GM18909 (cell line): ENCODE results near the gene TSPAN5.
"Not testable (repeated sequence)": the region's sequence is repeated elsewhere in the genome, so short reads cannot be mapped to it uniquely, and the experiment has no call there.

ENCODE experiments used
- ATAC-seq: cut with Tn5 transposase; IDR thresholded peaks from one replicate; pipeline ENCODE4 v1.9.1; 2021; ENCODE audit warnings: mild to moderate bottlenecking; ENCODE audit not compliant: unreplicated experiment, poor library complexity

The TSPAN5 gene

DNA sequence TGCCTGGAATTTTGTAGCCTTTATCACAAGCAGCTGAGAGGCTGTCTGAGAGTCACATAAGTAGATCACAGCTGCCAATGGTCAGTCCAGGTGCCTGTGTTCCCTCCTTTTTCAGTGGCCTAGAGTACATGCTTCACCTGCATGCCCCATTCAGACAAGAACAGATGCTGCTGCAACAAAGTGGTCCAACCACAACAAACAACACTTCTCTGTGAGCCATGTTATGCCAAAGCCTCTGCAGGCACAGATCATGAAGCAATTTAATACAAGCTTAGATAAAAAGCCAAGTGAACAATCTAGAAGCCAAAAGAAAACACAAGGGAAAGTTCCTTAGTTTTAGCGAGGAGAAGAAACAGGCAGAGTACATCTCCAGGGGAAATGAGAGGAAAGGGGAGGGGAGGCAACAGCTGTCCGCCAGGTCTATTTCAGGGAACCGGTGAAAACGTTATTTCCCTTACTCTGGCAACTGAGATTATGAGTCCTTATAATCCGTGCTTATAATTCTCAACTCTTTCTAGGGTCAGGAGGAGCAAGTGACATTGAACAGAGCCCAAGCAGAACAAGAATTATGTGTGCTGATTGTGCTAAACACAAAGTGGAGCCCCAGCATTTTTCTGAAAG, 92.6 kb downstream of the TSPAN5 start:
- no peak for ATAC-seq

DNA sequence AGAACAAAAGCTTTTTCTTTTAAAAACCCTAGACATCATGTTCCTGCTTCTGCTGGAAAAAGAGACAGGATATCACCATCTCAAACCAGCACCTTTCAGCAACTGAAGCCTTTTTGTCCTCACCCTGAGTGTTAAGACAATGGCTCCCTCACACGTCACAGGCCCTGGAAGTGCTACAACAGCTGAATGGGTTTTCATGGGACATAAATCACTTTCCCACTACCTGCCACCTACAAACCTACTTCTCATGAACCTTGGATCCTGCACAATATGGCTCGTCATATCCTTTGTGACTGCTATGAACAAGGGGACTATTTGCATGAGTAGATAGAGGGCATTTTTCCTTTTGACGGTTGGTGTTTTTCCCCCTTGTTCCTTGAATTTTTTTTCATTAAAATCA, 93.6 kb downstream of the TSPAN5 start:
- ATAC-seq: no peak

DNA sequence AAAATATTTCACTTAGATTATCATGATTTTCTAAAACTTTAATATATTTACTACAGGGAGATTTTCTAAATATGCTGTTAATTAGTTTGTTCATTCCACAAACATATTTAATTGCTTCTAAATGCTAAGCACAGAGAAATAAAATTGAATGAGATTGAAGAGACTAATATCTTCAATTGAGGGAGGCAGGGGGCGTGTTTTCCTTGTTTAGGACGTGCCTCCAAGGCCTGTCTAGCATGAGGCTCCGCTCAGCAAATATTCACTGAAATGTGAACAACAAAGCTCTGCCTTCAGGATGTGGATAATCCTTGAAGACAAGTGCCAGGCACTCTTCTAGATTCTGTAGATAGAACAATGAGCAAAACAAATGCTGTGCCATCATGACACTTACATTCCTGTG, 98.1 kb downstream of the TSPAN5 start:
- ATAC-seq: no peak

DNA sequence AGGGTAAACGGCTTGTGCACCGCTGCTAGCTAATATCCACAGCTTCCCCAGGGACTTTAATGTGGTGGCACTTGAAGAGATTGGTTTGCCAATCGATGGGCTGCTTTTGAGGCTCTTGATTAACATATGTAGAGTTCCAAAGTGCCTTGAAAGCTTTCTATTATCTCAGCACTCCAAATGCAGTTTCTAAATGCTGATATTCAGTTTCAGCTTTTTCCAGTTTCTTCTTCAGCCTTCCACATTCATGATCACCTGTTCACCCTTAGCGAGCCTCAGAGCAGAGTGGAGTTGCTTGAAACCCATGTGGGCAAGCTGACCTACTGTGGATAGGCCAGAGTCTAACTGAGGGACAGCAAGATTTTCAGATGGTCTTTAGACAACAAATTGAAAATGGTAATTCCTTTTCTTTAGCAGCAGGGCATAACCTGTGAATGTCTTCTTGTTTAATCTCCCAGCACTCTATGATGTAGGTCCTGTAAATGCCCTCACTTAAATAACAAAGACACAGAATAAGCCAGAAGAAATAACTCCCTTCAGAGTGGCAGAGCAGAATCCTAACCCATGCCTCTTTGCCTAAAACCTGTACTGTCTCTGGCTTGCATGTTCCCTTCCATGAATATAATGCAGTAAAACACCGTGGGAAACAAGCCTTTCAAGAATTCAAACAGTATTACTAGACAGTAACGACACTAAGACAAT, 99.8 kb downstream of the TSPAN5 start:
- no peak for ATAC-seq

- ATAC-seq: no peak
These were observed 101.1 kb downstream of the TSPAN5 start for GRCh38 chr4:98557194-98557892.

GRCh38 chr4:98556451-98556850, 102.0 kb downstream of the TSPAN5 start:
- no peak for ATAC-seq

- no peak for ATAC-seq
These were observed 102.5 kb downstream of the TSPAN5 start for GRCh38 chr4:98555798-98556445.

GRCh38 chr4:98546910-98547594, 111.4 kb downstream of the TSPAN5 start:
- no peak for ATAC-seq

DNA sequence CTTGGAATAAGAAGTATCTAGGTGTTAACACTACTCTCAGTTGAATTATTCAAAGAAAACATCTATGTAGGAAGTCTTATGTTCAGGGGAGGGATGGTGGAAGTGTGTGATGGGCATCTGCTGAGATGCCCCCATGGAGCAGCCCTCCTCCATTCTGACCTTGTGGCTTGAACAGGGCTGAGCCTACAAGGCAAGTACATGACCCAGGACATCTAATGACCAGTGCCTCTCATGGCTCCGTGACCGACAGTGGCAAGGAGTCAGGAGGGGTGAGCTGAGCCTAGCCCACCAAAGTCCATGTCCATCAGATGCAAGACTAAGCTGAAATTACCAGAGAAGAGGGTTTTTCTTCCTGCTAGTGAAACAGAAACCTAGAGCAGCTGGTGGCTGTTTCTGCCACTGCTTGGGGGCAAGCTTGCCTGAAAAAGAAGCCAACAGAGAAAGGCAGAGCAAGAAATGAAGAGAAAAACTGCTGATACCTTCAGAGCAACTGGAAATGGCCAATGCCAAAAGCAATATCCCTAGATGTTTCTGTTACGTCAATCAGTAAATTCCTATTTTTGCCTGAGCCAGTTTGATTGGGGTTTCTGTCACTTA, 113.5 kb downstream of the TSPAN5 start:
- ATAC-seq: peak; percentile 51

- ATAC-seq: no peak
These were observed 114.1 kb downstream of the TSPAN5 start for GRCh38 chr4:98544141-98544817.

DNA sequence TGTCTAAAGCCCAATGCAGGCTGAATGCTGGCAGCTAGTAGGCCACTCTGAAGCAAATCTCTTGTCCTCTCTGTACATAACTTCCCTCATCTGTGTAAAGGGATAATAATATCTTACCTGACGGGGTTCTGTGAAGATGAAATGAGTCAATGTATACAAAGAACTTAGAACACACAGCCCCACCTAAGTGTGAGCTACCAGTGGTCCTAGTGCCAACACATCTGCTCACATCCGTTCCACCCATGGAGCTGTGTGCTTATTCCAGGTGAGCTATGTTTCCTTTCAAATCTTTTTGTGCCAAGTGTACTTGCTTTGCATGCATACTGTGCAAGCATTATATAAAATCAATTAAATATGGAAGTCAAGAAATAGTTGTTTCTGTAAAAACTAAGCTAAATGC, 116.4 kb downstream of the TSPAN5 start:
- ATAC-seq: no peak

- no peak for ATAC-seq
These were observed 117.6 kb downstream of the TSPAN5 start for GRCh38 chr4:98540803-98541202.

DNA sequence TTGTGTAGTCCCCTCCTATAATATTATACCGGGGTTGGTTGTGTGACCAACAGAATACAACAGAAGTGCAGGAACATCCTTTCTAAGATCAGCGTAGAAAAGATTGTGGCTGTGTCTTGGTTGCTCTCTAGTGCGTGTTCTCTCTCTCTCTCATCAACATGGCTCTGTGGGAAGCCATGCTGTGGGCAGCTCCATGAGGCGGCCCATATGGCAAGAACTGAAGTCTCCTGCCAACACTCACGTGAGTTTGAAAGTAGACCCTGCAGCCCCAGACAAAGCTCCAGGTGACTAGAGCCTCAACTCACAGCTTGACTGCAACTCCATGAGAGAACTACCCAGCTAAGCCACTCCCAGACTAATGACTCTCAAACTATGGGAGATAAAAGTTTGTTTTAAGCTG, 118.7 kb downstream of the TSPAN5 start:
- no peak for ATAC-seq

GRCh38 chr4:98539299-98539698, 119.1 kb downstream of the TSPAN5 start:
- no peak for ATAC-seq

DNA sequence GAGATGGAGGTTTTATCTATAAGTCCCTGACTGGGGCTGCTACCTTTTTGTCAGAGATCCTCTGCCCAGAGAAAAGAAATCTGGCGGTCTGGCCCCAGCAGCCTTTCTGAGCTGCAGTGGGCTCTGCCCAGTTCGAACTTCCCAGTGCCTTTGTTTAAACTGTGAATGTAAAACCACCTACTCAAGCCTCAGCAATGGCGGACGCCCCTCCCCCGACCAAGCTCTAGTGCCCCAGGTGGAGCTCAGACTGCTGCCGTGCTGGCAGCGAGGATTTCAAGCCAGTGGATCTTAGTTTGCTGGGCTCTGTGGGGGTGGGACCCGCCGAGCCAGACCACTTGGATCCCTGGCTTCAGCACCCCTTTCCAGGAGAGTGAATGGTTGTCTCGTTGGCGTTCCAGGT, 121.8 kb downstream of the TSPAN5 start:
- ATAC-seq: no peak

GRCh38 chr4:98534146-98534545, 124.3 kb downstream of the TSPAN5 start:
- not testable (repeated sequence) for ATAC-seq

GRCh38 chr4:98530572-98530971, 127.8 kb downstream of the TSPAN5 start:
- no peak for ATAC-seq

DNA sequence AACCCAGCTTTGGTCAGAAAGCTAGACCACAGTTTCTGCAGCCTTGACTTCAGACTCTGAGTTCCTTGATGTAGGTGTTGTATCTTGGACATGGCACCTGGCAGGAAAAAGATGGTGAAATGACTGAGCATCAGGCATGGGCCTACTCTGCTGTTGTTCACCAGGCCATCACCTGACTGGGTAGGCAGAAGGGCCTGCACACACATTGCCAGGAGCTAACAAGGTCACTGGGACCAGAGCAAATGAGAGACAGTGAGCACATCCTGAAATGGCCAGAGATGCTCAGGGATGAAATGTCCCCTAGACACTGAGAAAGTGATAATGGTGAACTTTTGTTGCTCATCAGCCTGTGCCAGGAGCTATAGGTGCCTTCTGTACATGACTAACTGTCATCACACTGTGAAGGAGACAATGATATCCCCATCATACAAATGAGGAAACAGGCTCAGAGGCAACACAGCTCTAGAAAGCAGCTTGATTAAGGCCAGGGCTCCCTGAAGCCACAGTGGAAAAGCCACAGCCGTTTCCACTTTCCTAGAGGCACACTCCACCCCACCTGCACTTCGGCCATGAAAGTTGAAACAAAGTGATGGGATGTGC, 128.3 kb downstream of the TSPAN5 start:
- no peak for ATAC-seq

DNA sequence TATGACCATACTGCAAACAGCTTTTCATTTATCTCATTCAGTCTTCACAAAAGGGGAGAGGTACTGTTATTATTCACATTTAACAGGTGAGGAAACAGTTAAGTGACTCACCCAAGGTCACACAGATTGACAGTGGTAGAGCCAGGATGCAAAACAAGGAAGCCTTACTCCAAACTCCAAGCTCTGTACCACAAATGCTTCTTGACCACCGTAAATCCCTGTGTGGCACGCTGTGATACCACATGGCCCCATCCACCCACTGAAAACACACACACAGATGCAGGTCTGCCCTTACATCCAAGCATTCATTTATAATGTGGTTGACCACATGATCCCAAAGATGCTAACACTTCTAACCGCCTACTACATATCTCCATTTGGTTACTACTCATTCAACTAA, 129.5 kb downstream of the TSPAN5 start:
- ATAC-seq: no peak
